Measurements from ENCODE around the gene IGFL1.

GRCh38 chr19:46210669-46211068 lies 18.9 kb upstream of the IGFL1 start:
- no peak for TF ChIP-seq CTCF (IDR thresholded peaks at IDR 0.05; ENCODE audit: low read length)
- no peak for TF ChIP-seq EZH2 (IDR thresholded peaks at IDR 0.05; ENCODE audit: borderline replicate concordance, low read length)

All from OCI-LY1 (cell line).